Epithelial cell of proximal tubule (primary cell): ENCODE measurements around the gene PPM1L. TPM values are rescaled to one million over a fixed set of nuclear protein-coding genes. Genes with fewer than 3 reads are reported as not detected.

ENCODE experiments used
- DNase-seq: peaks from one replicate; pipeline ENCODE4 v3.0.0-alpha.2; 2011; ENCODE audit warnings: low read depth
- H3K4me3 ChIP-seq: 2 replicates; pipeline ENCODE4 v1.5.1; 2011; ENCODE audit warnings: low read depth, mild to moderate bottlenecking, low read length
- CTCF ChIP-seq: conservative IDR thresholded peaks from 2 replicates; pipeline ENCODE4 v1.5.1; 2012; ENCODE audit warnings: low read depth, mild to moderate bottlenecking, low read length
- total RNA-seq: library from RNA; depleted of rRNA; stranded (reverse); fragments of >200 nt; gene quantifications from 2 replicates; pipeline ENCODE4 v1.2.3, GENCODE V29; 2015

PPM1L gene
- total RNA-seq, 1 donor from 2014 or later, result 3.2 TPM

GRCh38 chr3:160725338-160725737, 30.7 kb upstream of the PPM1L start:
- no peak overlapping the region for H3K4me3 ChIP-seq
- TF ChIP-seq CTCF, result no peak
- DNase-seq, result no peak

- TF ChIP-seq CTCF, result no peak
- no peak overlapping the region for H3K4me3 ChIP-seq
- DNase-seq, result no peak
Observed at GRCh38 chr3:160735826-160736225, 20.2 kb upstream of the PPM1L start.

GRCh38 chr3:160738048-160738447, 18.0 kb upstream of the PPM1L start:
- H3K4me3 ChIP-seq, result no peak overlapping the region
- TF ChIP-seq CTCF, result no peak
- DNase-seq, result no peak

- DNase-seq, result no peak
- no peak for TF ChIP-seq CTCF
- no peak overlapping the region for H3K4me3 ChIP-seq
Observed at GRCh38 chr3:160739079-160739478, 17.0 kb upstream of the PPM1L start.

GRCh38 chr3:160746976-160747375, 9.1 kb upstream of the PPM1L start:
- no peak for TF ChIP-seq CTCF
- H3K4me3 ChIP-seq, result no peak overlapping the region
- no peak for DNase-seq

GRCh38 chr3:160747422-160747821, 8.6 kb upstream of the PPM1L start:
- no peak for TF ChIP-seq CTCF
- DNase-seq, result no peak
- H3K4me3 ChIP-seq, result no peak overlapping the region

GRCh38 chr3:160748231-160748630, 7.8 kb upstream of the PPM1L start:
- DNase-seq, result no peak
- H3K4me3 ChIP-seq, result no peak overlapping the region
- TF ChIP-seq CTCF, result no peak
